NCI-H748 (cell line): Measurements from ENCODE around the gene WNT16.

ENCODE experiments used
- DNase-seq: peaks from one replicate; lab custom pipeline; 2025; ENCODE audit not compliant: unreplicated experiment; lab: John Stamatoyannopoulos, UW

Gene WNT16

GRCh38 chr7:121390109-121390508, 61.3 kb downstream of the WNT16 start:
- DNase-seq = no peak

- DNase-seq = no peak
Observed at GRCh38 chr7:121390617-121391016, 61.8 kb downstream of the WNT16 start.
